KOPT-K1 (cell line): Measurements from ENCODE around the gene SLC5A9.

Experiments
- H3K27ac ChIP-seq: fragments of 200-600 bp; sonication (generic); 2 replicates; pipeline ENCODE4 v1.5.1; 2016; ENCODE audit warnings: antibody characterized with exemption, mild to moderate bottlenecking, low read depth, low read length; ENCODE audit not compliant: poor library complexity, severe bottlenecking
- H3K36me3 ChIP-seq: fragments of 200-600 bp; sonication (generic); 2 replicates; pipeline ENCODE4 v1.5.1; 2017; ENCODE audit warnings: antibody characterized with exemption, mild to moderate bottlenecking, low read length, moderate library complexity; ENCODE audit not compliant: insufficient read depth
- H3K9me3 ChIP-seq: fragments of 200-600 bp; sonication (generic); 2 replicates; pipeline ENCODE4 v1.5.1; 2017; ENCODE audit warnings: antibody characterized with exemption, low read length, mild to moderate bottlenecking; ENCODE audit not compliant: insufficient read depth, poor library complexity, severe bottlenecking

SLC5A9 gene

DNA sequence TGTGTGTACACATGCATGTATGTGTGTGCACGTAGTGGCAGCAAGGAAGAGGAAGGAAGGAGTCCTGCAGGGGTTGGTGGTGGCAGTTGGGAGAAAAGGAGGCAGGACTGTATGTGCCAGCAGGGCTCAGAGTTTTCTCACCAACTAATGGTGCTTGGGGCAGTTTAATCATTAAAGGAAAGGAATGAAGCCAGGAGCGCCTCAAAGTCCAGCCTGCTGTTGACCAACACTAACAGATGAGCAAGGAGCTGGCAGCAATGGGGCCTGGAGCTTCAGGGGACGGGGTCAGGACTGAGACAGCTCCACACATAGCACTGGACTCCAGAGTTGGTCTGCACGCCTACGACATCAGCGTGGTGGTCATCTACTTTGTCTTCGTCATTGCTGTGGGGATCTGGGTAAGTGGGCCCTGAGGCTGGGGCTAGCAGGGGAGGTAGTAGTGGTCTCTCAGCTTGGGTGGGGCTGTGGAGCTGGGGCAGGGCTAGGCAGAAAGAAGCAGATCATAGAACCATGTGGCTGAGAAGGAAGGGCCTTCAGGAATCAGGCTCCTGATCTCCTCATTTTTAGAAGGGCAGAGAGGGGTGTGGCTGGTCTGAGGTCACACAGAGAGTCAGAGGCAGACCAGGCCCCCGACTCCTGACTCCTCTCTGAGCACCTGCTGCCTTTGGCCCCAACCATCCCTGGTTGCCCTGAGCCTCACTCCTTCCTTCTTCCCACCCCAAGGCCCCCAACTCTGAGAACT is at the start of gene SLC5A9:
Gene SLC5A9, plus strand, starts transcription at position 216 of the 742 bp plus-strand sequence. Its CDS starts 21 bp downstream, at position 237.
- no peaks in the 10 kb centered on the region for H3K36me3 ChIP-seq
- H3K9me3 ChIP-seq = no peaks in the 10 kb centered on the region
- no peak within 1 kb of the TSS for H3K27ac ChIP-seq

DNA sequence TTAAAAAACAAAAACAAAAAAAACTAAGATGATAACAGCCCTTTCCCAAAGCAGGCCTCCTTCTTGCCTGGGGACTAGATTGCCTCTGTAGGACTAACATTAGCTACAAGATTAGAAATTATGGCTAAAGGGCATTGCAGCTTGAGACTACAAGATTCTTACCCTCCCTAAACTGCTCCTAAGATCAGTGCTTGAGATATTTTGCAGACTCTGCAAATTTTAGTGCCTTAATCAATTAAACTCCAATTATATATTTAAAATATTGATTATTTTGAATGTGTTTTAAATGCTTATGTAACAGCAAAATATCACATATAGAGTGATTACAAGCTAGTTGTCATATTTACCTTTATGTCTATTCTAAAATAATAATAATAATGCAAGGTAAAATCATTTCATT is 47.4 kb upstream of the SLC5A9 start:
- Histone ChIP-seq H3K36me3 (no peaks in the 10 kb centered on the region), H3K27ac (no peak overlapping the region), H3K9me3 (peaks cover 5% of the 10 kb centered on the region)

DNA sequence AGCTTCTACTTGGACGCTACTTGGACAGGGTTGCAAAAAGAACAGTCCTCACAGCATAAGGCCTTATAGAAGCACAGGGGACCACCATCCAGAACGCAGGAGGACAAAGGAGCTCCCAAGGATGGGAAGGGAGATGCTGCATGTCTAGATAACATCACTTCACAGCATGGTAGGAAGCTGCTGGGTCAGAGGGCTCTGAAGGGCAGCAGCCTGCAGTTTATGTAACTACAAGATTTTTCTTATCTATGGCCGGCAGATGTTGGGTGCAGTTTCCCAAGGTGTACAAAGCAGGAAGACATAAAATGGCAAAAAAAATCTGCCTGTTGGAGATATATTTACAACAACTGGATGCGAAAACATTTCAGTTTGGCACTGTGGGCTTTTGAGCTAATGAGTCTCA is 45.3 kb upstream of the SLC5A9 start:
- H3K36me3 ChIP-seq = no peaks in the 10 kb centered on the region
- peaks cover 5% of the 10 kb centered on the region for H3K9me3 ChIP-seq
- H3K27ac ChIP-seq = no peak overlapping the region

DNA sequence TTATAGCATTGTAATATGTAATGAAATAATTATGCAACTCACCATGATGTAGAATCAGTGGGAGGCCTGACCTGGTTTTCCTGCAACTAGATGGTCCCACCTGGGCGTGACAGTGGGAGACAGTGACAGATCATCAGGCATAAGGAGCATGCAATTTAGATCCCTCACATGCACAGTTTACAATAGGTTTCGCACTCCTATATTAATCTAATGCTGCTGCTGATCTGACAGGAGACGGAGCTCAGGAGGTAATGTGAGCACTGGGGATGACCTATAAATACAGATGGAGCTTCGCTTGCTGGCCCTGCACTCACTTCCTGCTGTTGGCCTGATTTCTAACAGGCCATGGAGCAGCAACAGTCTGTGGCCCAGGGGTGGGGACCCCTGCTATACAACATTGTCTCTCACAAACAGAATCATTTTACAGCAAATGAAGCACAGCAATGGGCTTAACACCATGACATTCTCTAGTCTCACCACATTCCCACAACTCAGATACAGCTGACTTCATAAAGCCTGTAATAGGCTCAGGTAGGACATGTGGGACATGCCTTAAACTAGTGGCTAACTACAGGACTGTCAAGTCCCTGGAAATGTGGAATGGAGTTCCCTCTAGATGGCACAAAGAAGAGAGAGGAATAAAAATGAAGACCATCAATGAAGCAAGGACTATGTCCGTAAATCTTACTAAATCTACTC is 40.7 kb upstream of the SLC5A9 start:
- H3K9me3 ChIP-seq = peaks cover under 1% of the 10 kb centered on the region
- no peak overlapping the region for H3K27ac ChIP-seq
- H3K36me3 ChIP-seq = no peaks in the 10 kb centered on the region

DNA sequence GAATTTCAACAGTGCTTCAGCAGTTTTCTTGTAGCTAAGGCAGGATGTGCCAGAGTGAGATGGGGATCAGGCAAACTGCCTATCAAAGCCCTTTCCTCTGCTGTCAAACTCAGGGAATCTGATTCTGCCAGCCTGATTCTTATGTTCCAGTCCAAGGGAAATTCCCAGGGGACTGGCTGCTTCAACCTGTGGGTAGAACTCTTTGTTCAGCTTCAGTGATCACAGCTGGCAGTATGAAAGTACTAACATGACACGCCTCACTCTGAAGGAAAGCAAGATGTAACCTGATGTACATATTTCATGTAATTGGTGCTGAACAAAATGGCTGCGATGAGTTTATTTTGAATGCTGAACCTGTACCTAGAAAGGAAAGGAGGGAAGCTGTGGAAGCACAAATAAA is 40.1 kb upstream of the SLC5A9 start:
- Histone ChIP-seq H3K36me3 (no peaks in the 10 kb centered on the region), H3K27ac (no peak overlapping the region), H3K9me3 (peaks cover 7% of the 10 kb centered on the region)

DNA sequence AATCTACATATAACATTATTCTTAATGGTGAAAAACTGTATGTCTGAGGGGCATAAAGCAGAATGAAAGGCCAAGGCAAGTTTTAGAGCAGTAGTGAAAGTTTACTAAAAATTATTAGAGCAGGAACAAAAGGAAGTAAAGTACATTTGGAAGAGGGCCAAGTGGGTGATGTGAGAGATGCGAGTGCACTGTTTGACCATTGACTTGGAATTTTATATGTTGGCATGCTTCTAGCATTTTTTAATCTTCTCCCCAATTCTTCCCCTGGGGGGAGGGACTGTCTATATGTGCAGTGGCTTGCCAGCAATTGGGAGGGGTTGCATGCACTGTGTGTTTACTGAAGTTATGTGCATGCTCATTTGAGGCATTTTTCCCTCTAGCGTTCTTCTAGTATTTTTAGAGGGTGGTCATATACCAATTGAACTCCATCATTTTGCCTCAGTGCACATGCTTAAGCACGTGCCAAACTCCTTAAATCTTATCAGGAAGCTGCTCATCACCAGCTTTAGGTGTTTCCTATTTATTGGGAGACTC is 36.1 kb upstream of the SLC5A9 start:
- Histone ChIP-seq H3K27ac (no peak overlapping the region), H3K36me3 (no peaks in the 10 kb centered on the region), H3K9me3 (peaks cover 26% of the 10 kb centered on the region)

DNA sequence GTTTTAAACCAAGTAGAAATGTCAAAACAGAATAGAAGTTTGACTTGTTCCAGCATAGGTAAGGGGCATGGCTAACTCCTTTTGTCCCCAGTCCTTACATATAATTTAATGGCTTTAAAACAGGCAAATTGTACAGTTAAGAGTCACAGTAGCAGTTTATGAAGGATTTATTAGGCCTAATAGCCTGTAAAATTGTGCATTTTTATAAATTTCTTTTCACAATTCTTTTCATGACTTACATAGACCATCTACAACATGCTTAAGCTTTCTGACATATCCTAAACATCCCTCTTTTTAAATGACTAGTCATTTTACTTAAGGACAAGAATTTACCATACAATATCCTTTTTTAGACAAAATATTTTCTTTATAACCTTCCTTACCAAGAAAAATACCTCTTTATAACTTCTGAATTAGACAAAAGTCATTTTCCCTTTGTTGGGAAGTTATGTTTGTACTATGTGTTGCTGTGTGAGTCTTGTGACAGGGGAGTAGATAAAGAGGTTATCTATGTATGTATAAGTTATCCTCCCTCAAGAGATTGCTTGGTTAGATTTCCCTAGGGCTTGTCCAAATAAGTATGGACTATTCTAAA is 34.5 kb upstream of the SLC5A9 start:
- H3K27ac ChIP-seq = no peak overlapping the region
- H3K36me3 ChIP-seq = no peaks in the 10 kb centered on the region
- H3K9me3 ChIP-seq = peaks cover 26% of the 10 kb centered on the region

DNA sequence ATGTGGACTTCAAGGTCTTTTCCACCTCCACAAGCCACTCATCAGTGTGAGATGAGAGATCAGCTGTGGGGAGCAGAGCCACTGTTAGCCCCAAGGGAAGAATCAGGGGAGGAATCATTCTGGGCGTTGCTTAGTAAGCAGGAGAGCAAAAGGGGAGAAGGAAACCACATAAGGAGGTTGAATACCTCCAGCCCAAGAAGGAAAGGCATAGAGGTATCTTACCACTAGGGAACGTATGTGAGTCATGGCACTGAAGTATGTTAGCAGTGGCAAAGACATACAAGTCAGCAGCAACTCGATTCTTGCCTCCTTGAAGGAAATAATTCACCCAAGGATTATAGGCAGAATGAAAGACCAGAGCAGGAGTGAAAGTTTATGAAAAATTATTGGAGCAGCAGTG is 31.6 kb upstream of the SLC5A9 start:
- no peak overlapping the region for H3K27ac ChIP-seq
- H3K9me3 ChIP-seq = peaks cover 26% of the 10 kb centered on the region

DNA sequence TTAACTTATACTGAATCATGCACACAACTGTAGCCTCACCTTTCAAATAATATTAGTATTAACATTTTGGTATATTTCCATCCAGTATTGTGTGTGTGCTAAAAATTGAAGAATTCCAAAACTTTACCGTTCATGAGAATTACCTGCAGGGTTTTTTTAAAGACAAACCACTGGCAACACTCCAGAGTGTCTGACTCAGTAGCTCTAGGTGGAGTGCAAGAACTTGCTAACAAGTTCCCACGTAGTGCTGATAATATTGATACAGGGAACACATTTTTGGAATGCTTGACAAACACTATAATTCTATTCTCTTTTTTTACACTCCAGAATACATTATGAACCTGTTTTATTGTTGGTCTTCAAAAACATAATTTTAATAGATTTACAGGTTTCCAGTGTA is 27.7 kb upstream of the SLC5A9 start:
- H3K9me3 ChIP-seq = no peaks in the 10 kb centered on the region
- no peak overlapping the region for H3K27ac ChIP-seq
- no peaks in the 10 kb centered on the region for H3K36me3 ChIP-seq

More for the DNA sequence above, 31.6 kb upstream of the SLC5A9 start:
- H3K36me3 ChIP-seq = no peaks in the 10 kb centered on the region

DNA sequence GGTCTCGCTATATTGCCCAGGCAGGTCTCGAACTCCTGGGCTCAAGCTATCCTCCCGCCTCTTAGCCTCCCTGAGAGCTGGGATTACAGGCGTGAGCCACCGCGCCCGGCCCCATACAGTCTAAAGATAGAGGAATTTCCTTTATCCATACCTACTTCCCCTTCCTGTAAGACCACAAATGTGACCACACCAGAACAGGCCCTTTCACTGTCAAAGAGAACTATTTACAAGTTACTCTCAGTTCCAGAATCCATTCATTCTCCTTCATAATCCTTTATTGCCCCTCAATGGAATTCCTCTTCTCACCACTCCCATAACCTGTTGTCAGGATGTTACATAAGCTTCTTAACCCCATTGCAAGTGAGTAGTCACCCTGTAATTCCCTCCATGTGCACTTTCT is 26.3 kb upstream of the SLC5A9 start:
- Histone ChIP-seq H3K27ac (no peak overlapping the region), H3K9me3 (no peaks in the 10 kb centered on the region)

DNA sequence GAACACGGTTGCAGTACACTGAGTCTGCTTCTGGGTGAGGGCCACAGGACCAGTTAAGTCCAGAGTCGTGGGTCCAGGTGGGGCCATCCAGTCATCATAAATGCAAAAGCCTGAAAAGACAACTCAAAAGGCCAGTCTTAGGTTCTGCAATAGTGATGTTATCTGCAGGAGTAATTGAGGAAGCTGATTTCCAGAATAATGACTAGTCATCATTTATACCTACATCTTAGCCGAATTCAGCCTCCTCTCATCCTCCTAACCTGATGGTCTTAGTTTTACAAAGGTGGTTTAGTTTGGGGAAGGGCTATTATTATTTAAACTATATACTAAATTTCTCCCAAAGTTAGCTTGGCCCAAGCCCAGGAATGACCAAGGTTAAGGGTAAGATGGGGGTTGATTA is 23.5 kb upstream of the SLC5A9 start:
- Histone ChIP-seq H3K27ac (no peak overlapping the region), H3K36me3 (no peaks in the 10 kb centered on the region), H3K9me3 (no peaks in the 10 kb centered on the region)

More for the DNA sequence above, 26.3 kb upstream of the SLC5A9 start:
- H3K36me3 ChIP-seq = no peaks in the 10 kb centered on the region

DNA sequence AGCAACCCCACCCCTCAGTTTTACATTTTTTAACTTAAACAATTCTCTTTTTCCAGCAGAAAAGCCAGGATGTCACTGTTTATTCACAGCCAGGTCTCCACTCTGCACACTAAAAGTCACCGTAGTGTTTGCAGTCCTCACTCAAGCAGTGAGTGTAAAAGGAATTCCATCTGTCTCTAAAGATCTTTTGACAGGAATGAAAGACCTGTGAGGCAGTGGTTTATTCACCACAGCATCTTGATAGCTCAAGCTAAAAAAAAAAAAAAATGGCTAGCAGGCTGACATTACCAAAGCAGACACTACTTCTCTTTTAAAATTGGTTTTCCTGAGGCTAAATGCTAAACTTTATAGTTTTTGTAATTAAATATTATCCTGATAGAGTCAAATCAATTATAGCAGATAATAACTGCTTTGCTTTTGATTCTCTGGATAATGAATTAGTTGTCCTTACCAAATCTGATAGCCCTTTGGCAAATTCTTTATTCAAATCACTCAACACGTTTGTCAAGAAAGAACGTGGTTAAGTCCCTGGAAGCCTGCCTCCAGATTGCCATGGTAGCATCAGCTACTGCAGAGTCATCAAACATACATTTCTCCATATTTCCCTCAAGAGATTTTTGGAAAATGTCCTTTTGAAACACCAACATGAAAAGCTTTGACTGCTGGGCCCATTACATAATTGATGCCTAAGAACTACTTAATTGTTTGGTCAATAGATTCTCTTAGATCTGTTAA is 22.2 kb upstream of the SLC5A9 start:
- Histone ChIP-seq H3K36me3 (no peaks in the 10 kb centered on the region), H3K9me3 (no peaks in the 10 kb centered on the region), H3K27ac (no peak overlapping the region)

DNA sequence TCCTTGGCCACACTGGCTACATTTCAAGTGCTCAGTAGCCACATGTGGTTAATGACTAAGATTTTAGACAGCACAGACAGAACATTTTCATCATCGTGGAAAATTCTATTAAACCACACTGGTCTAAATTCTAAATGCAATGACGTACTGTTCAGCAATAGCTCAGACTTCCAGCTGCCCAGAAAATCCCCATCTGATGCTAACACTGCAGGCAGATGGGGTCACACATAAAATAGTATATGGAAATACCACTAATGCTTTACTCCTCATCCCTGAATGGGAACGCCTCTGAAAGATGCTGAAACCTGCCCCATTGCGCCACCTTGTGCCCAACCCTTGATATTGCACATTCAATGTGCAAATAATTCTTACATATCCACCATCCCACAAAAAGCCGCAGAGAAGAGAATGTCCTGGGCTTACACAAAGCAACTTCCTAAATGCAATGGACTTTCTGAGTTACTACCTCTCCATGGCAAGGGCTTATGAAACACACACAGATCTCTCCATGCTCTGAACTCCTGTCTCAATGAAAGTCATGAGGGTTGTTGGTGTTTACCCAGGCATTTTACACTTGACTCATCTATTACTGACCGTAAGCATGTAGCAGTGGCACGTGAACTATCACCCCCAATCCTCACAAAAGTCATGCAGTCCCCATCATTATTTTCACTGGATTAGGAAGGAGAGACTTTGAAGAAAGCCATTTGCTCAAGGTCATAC is 20.3 kb upstream of the SLC5A9 start:
- Histone ChIP-seq H3K36me3 (no peaks in the 10 kb centered on the region), H3K27ac (no peak overlapping the region)

DNA sequence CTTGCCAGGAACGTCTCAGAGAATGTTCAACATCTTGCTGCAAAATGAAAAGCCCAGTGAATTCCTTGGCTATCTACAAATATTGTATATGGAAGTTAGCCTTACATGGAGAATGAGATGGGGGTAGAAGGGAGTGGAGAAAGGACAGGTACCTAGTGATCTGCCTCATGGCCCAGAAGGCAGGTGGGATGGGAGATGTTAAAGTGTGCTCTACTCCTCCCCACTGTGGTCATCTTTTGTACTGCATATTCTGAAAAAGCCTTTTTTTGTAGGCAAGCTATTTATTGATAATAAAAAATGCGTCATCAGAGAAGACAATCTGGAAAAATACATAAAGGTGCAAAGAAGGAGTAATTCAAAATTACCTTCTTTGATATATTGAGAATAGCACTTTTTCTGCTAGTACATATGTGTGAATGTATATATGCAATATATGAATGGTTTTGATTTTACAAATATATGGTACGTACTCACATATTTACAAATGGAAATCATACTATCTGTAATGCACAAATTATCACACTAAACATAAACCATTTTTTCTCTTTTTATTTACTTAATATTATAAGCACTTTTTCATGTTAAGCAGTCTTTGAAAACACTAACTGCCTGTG is 19.1 kb upstream of the SLC5A9 start:
- H3K36me3 ChIP-seq = no peaks in the 10 kb centered on the region
- no peak overlapping the region for H3K27ac ChIP-seq
- H3K9me3 ChIP-seq = no peaks in the 10 kb centered on the region

More for the DNA sequence above, 20.3 kb upstream of the SLC5A9 start:
- no peaks in the 10 kb centered on the region for H3K9me3 ChIP-seq
